Activated CD4-positive, alpha-beta T cell treated with anti-CD3 and anti-CD28 coated beads, Interleukin-2, amount 10 ng/mL, durations not matched to agents 7 days and 5 days (primary cell): ENCODE measurements around the gene MIPEP. TPM values are rescaled to one million over a fixed set of nuclear protein-coding genes. Genes with fewer than 3 reads are reported as not detected.
"Not testable (repeated sequence)": the region's sequence is repeated elsewhere in the genome, so short reads cannot be mapped to it uniquely, and the experiment has no call there.

ENCODE experiments used
- CTCF ChIA-PET: fragments of 350-600 bp; sonication (Branson Sonifier 250); formaldehyde crosslinking; loops from one replicate; lab custom pipeline; 2021; ENCODE audit warnings: antibody characterized with exemption; lab: Charles Lee
- POLR2A ChIA-PET: fragments of 350-600 bp; sonication (Branson Sonifier 250); formaldehyde crosslinking; loops from one replicate; lab custom pipeline; 2021; ENCODE audit warnings: antibody characterized with exemption; lab: Charles Lee
- DNase-seq: peaks from one replicate; pipeline ENCODE4 v3.0.0-alpha.2; 2020
- H3K27ac Mint-ChIP-seq: one replicate; pipeline ENCODE4 v1.8.0; 2021; ENCODE audit warnings: mild to moderate bottlenecking, moderate library complexity, mixed read lengths
- H3K27me3 Mint-ChIP-seq: one replicate; pipeline ENCODE4 v1.8.0; 2021; ENCODE audit warnings: mixed read lengths
- H3K36me3 Mint-ChIP-seq: one replicate; pipeline ENCODE4 v1.8.0; 2021; ENCODE audit warnings: low read depth, mixed read lengths
- H3K4me1 Mint-ChIP-seq: one replicate; pipeline ENCODE4 v1.8.0; 2021; ENCODE audit warnings: mixed read lengths
- H3K4me3 Mint-ChIP-seq: one replicate; pipeline ENCODE4 v1.8.0; 2021; ENCODE audit warnings: mild to moderate bottlenecking, moderate library complexity, mixed read lengths
- H3K9me3 Mint-ChIP-seq: one replicate; pipeline ENCODE4 v1.8.0; 2021; ENCODE audit warnings: mixed read lengths
- total RNA-seq, 2 experiments: library from RNA; stranded (reverse); gene quantifications; one replicate each; pipeline ENCODE4 v1.2.3, GENCODE V29; 2021

The MIPEP gene
- total RNA-seq, 2 experiments from 2014 or later, result 8.2 to 10.0 TPM

GRCh38 chr13:23753458-23753857, 135.7 kb downstream of the MIPEP start:
- Mint-ChIP-seq H3K27me3 (no peaks in the 10 kb centered on the region), H3K27ac (no peak overlapping the region), H3K4me1 (peaks cover 36% of the 10 kb centered on the region), H3K4me3 (no peak overlapping the region), H3K36me3 (peaks cover 8% of the 10 kb centered on the region), H3K9me3 (no peaks in the 10 kb centered on the region)
- no peak for DNase-seq
- POLR2A ChIA-PET, result no interaction called here
- CTCF ChIA-PET, result no interaction called here

DNA sequence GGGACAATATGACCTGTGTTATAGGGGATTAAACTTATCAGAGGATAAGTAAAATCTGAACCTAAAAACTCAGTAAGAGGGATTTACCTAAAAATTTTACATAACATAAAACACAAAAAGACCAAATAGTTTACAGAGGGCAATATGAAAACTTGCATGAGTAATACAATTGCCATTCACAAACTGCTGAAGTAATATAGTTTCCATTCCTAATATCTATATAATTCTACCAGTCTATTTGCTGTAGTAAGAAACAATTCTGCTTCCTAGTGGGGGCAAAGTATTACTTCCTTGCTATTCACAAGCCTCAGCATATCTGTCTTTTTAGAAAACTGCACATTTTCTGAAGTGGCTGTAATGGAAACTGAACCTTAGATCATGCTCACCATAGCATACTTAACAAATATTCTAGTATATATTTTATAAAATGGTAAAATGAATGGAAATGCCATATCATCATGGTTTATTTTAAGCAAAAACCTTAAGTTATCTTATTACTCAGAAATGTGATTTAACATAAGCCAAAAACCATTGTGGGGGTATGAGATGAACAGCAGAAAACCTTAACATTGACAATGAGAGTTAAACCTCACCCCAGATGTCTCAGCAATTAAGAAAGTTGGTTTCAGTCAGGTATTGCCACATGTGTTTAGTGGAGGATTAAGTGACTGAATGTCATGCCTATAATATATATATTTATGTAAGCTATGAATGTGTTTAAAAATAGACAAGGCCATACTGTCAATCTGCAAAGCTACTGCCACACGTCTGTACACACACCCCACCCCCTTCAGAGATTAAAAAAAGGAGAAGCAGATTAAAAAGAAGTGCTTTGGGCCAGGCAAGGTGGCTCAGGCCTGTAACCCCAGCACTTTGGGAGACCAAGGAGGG, 136.8 kb downstream of the MIPEP start:
- Mint-ChIP-seq H3K27ac (no peak overlapping the region), H3K36me3 (peaks cover 8% of the 10 kb centered on the region), H3K4me3 (no peak overlapping the region), H3K4me1 (peaks cover 36% of the 10 kb centered on the region), H3K9me3 (no peaks in the 10 kb centered on the region), H3K27me3 (no peaks in the 10 kb centered on the region)
- DNase-seq, result no peak
- CTCF ChIA-PET, result no interaction called here
- POLR2A ChIA-PET, result no interaction called here

DNA sequence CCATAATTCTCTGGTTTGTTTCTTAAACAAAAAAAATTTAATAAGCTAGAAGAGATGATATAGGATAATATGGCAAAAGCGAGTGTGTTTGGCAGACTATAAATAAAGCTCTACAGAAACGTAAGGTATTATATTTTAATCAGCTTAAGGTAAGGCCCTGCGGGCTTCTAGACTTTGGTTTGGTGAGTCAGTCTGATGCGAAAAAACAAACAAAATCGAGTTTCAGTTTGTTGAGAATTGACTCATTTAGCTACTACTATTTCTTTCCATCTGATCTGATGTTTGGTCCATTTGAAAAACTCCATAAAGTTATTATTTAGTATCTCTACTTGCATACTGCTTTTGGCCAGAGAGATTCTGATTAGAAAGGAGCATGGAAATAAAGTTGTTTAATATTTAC, 138.0 kb downstream of the MIPEP start:
- no peak for DNase-seq
- Mint-ChIP-seq H3K27ac (no peak overlapping the region), H3K4me1 (peaks cover 36% of the 10 kb centered on the region), H3K4me3 (no peak overlapping the region), H3K27me3 (no peaks in the 10 kb centered on the region), H3K9me3 (no peaks in the 10 kb centered on the region), H3K36me3 (peaks cover 8% of the 10 kb centered on the region)
- POLR2A ChIA-PET, result interaction anchor here (0.7 kb wide), 1 partner anchor 144 kb away, joined by 7 read pairs; no protein-coding TSS in a partner anchor
- CTCF ChIA-PET, result interaction anchor here (0.6 kb wide), 1 partner anchor 64 kb away, joined by 4 read pairs; no protein-coding TSS in a partner anchor

GRCh38 chr13:23750383-23751121, 138.6 kb downstream of the MIPEP start:
- H3K4me1 Mint-ChIP-seq, result peaks cover 36% of the 10 kb centered on the region
- no peaks in the 10 kb centered on the region for H3K27me3 Mint-ChIP-seq

GRCh38 chr13:23749288-23749873, 139.8 kb downstream of the MIPEP start:
- ChIA-PET CTCF (interaction anchor here (0.6 to 1.6 kb wide), 2 partner anchors 14 to 51 kb away, joined by 4 to 6 read pairs; no protein-coding TSS in a partner anchor), POLR2A (no interaction called here)
- H3K4me1 Mint-ChIP-seq, result peaks cover 27% of the 10 kb centered on the region

More at GRCh38 chr13:23750383-23751121, 138.6 kb downstream of the MIPEP start:
- Mint-ChIP-seq H3K4me3 (no peak overlapping the region), H3K9me3 (no peaks in the 10 kb centered on the region), H3K36me3 (peaks cover 8% of the 10 kb centered on the region), H3K27ac (peak overlapping the region; percentile 54)
- DNase-seq, result no peak
- ChIA-PET CTCF (interaction anchor here (1.6 kb wide), 1 partner anchor 15 kb away, joined by 6 read pairs; no protein-coding TSS in a partner anchor), POLR2A (interaction anchor here (0.7 kb wide), 1 partner anchor 143 kb away, joined by 7 read pairs; no protein-coding TSS in a partner anchor)

DNA sequence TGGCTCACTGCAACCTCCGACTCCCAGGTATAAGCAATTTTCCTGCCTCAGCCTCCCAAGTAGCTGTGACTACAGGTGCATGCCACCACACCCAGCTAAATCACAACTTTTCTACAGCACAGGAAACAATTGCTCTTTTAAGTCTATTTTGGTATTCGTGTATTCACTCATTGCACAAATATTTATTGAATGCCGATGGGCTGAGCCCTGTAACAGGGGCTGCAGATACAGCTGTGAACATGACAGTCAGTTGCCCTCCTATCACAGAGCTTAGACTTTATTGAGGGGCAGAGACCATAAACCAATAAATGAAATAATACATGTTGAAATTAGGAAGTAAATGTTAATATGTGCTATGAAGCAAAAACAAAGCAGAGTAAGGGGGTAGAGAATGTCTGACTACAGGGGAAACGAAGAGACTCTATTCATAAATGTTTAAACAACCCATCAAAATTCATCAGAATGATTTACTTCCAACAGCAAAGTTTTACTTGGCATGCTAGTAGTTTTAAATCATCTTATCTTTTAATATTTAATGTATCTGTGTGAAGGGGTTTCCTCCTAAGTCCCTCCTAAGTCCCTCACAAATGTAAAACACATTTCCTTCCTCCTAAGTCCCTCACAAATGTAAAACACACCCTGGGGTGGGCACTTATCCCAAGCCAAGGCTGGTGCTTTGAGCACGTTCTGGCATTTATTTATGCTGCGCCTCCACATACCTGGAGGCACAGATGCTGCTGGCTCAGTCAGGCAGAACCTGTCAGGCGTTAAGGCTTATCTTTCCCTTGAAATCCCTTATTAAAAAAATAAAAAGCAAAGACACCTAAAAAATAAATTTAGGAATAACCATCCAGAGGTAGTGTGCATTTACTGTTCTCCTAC, 140.8 kb downstream of the MIPEP start:
- CTCF ChIA-PET, result interaction anchor here (0.6 kb wide), 1 partner anchor 70 kb away, joined by 3 read pairs; no protein-coding TSS in a partner anchor

More at GRCh38 chr13:23749288-23749873, 139.8 kb downstream of the MIPEP start:
- no peaks in the 10 kb centered on the region for H3K9me3 Mint-ChIP-seq
- H3K27me3 Mint-ChIP-seq, result no peaks in the 10 kb centered on the region
- H3K36me3 Mint-ChIP-seq, result no peaks in the 10 kb centered on the region
- DNase-seq, result no peak
- no peak overlapping the region for H3K27ac Mint-ChIP-seq
- no peak overlapping the region for H3K4me3 Mint-ChIP-seq

DNA sequence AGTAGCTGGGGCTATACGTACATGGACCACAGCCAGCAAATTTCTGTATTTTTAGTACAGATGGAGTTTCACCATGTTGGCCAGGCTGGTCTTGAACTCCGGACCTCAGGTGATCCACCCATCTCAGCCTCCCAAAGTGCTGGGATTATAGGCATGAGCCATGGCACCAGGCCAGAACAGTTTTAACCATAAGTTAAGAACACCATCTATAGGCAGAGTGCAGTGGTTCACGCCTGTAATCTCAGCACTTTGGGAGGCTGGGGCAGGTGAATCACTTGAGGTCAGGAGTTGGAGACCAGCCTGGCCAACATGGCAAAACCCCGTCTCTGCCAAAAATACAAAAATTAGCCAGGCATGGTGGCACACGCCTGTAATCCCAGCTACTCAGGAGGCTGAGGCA, 143.1 kb downstream of the MIPEP start:
- H3K27me3 Mint-ChIP-seq, DNase-seq, H3K4me3 Mint-ChIP-seq, H3K9me3 Mint-ChIP-seq, H3K36me3 Mint-ChIP-seq, H3K27ac Mint-ChIP-seq, POLR2A ChIA-PET: not testable (repeated sequence)
- CTCF ChIA-PET, result interaction anchor here (0.7 kb wide), 1 partner anchor 184 kb away, joined by 3 read pairs; no protein-coding TSS in a partner anchor
- H3K4me1 Mint-ChIP-seq, result peaks cover 33% of the 10 kb centered on the region

More for the DNA sequence above, 140.8 kb downstream of the MIPEP start:
- peaks cover 3% of the 10 kb centered on the region for H3K27me3 Mint-ChIP-seq
- DNase-seq, result no peak
- no peaks in the 10 kb centered on the region for H3K9me3 Mint-ChIP-seq
- H3K36me3 Mint-ChIP-seq, result no peaks in the 10 kb centered on the region
- POLR2A ChIA-PET, result no interaction called here
- H3K27ac Mint-ChIP-seq, result no peak overlapping the region
- peaks cover 29% of the 10 kb centered on the region for H3K4me1 Mint-ChIP-seq
- H3K4me3 Mint-ChIP-seq, result no peak overlapping the region

GRCh38 chr13:23744315-23744714, 144.9 kb downstream of the MIPEP start:
- no peak for DNase-seq
- no peaks in the 10 kb centered on the region for H3K9me3 Mint-ChIP-seq
- no peak overlapping the region for H3K4me3 Mint-ChIP-seq
- no peak overlapping the region for H3K27ac Mint-ChIP-seq
- peaks cover 24% of the 10 kb centered on the region for H3K4me1 Mint-ChIP-seq
- H3K36me3 Mint-ChIP-seq, result peaks cover 3% of the 10 kb centered on the region
- H3K27me3 Mint-ChIP-seq, result peaks cover 8% of the 10 kb centered on the region
- POLR2A ChIA-PET, result no interaction called here
- CTCF ChIA-PET, result no interaction called here

- ChIA-PET CTCF (interaction anchor here (0.6 kb wide), 1 partner anchor 138 kb away, joined by 3 read pairs; no protein-coding TSS in a partner anchor), POLR2A (no interaction called here)
- Mint-ChIP-seq H3K36me3 (peaks cover 3% of the 10 kb centered on the region), H3K4me3 (no peak overlapping the region), H3K27me3 (peaks cover 8% of the 10 kb centered on the region), H3K9me3 (no peaks in the 10 kb centered on the region), H3K27ac (no peak overlapping the region), H3K4me1 (peaks cover 24% of the 10 kb centered on the region)
- peak; percentile 51 for DNase-seq
Observed at GRCh38 chr13:23743278-23744076, 145.7 kb downstream of the MIPEP start.

GRCh38 chr13:23741879-23742510, 147.2 kb downstream of the MIPEP start:
- Mint-ChIP-seq H3K27ac (no peak overlapping the region), H3K4me3 (no peak overlapping the region), H3K27me3 (peaks cover 8% of the 10 kb centered on the region), H3K4me1 (peaks cover 24% of the 10 kb centered on the region), H3K36me3 (peaks cover 3% of the 10 kb centered on the region), H3K9me3 (no peaks in the 10 kb centered on the region)
- POLR2A ChIA-PET, result no interaction called here
- no peak for DNase-seq
- CTCF ChIA-PET, result interaction anchor here (0.6 to 1.4 kb wide), 3 partner anchors 15 to 82 kb away, joined by 3 to 5 read pairs (median 3); no protein-coding TSS in a partner anchor

GRCh38 chr13:23740002-23740401, 149.2 kb downstream of the MIPEP start:
- H3K9me3 Mint-ChIP-seq, result no peaks in the 10 kb centered on the region
- CTCF ChIA-PET, result no interaction called here
- no peak overlapping the region for H3K27ac Mint-ChIP-seq
- H3K36me3 Mint-ChIP-seq, result peaks cover 3% of the 10 kb centered on the region
- no peak for DNase-seq
- H3K4me3 Mint-ChIP-seq, result no peak overlapping the region
- POLR2A ChIA-PET, result no interaction called here
- H3K4me1 Mint-ChIP-seq, result peaks cover 24% of the 10 kb centered on the region
- peaks cover 8% of the 10 kb centered on the region for H3K27me3 Mint-ChIP-seq
